Endodermal cell (in vitro differentiated cells): ENCODE measurements around the gene AJUBA. TPM values are rescaled to one million over a fixed set of nuclear protein-coding genes. Genes with fewer than 3 reads are reported as not detected.
"Not testable (repeated sequence)": the region's sequence is repeated elsewhere in the genome, so short reads cannot be mapped to it uniquely, and the experiment has no call there.

Source experiments
- DNase-seq: peaks from one replicate; pipeline ENCODE4 v3.0.0-alpha.2; 2017
- H3K27ac ChIP-seq: 2 replicates; pipeline ENCODE4 v1.5.1; 2013; ENCODE audit warnings: mild to moderate bottlenecking, low read depth, low read length, moderate library complexity
- H3K27me3 ChIP-seq: 2 replicates; pipeline ENCODE4 v1.6.1; 2013; ENCODE audit warnings: mild to moderate bottlenecking, low read length, moderate library complexity; ENCODE audit not compliant: insufficient read depth, control insufficient read depth, poor library complexity, severe bottlenecking
- H3K36me3 ChIP-seq: 2 replicates; pipeline ENCODE4 v1.7.0; 2013; ENCODE audit warnings: mild to moderate bottlenecking, low read length, moderate library complexity; ENCODE audit not compliant: control insufficient read depth, insufficient read depth
- H3K4me1 ChIP-seq: one replicate; pipeline ENCODE4 v1.7.0; 2013; ENCODE audit warnings: low read length; ENCODE audit not compliant: control insufficient read depth, insufficient read depth
- H3K4me3 ChIP-seq: 2 replicates; pipeline ENCODE4 v1.5.1; 2013; ENCODE audit warnings: mild to moderate bottlenecking, low read length, moderate library complexity
- H3K9ac ChIP-seq: 2 replicates; pipeline ENCODE4 v1.6.1; 2013; ENCODE audit warnings: mild to moderate bottlenecking, low read length, moderate library complexity; ENCODE audit not compliant: poor library complexity, severe bottlenecking; ENCODE audit errors: extremely low read depth
- H3K9me3 ChIP-seq: 2 replicates; pipeline ENCODE4 v1.6.1; 2013; ENCODE audit warnings: mild to moderate bottlenecking, low read length, moderate library complexity; ENCODE audit not compliant: control insufficient read depth
- H3K27ac Mint-ChIP-seq: 2 replicates; pipeline ENCODE4 v1.8.0; 2020; ENCODE audit warnings: mixed read lengths
- H3K27me3 Mint-ChIP-seq: 2 replicates; pipeline ENCODE4 v1.8.0; 2021; ENCODE audit warnings: mild to moderate bottlenecking, mixed read lengths; ENCODE audit not compliant: insufficient read depth
- H3K36me3 Mint-ChIP-seq: 2 replicates; pipeline ENCODE4 v1.8.0; 2020; ENCODE audit warnings: low read depth, mixed read lengths
- H3K4me1 Mint-ChIP-seq: 2 replicates; pipeline ENCODE4 v1.8.0; 2020; ENCODE audit warnings: mixed read lengths
- H3K4me3 Mint-ChIP-seq: 2 replicates; pipeline ENCODE4 v1.8.0; 2020; ENCODE audit warnings: mild to moderate bottlenecking, moderate library complexity, mixed read lengths
- H3K9me3 Mint-ChIP-seq: 2 replicates; pipeline ENCODE4 v1.8.0; 2020; ENCODE audit warnings: mild to moderate bottlenecking, mixed read lengths
- CTCF ChIP-seq: fragments of 200-600 bp; sonication (generic); conservative IDR thresholded peaks from 2 replicates; pipeline ENCODE4 v1.5.0; 2021; ENCODE audit warnings: antibody characterized with exemption, mild to moderate bottlenecking
- WGBS, 2 experiments: methylation state at CpG; one replicate each; pipeline versions ENCODE4 v1.1.5 to v1.1.7; 2013; ENCODE audit warnings: missing lambda C conversion rate in 2 of 2, mixed read lengths in 1 of 2; ENCODE audit not compliant: insufficient coverage in 1 of 2, insufficient read length in 1 of 2; 5-methylcytosine and 5-hydroxymethylcytosine counted together
- total RNA-seq, 2 donors: library from RNA; stranded (reverse); fragmentation: NEBNext Ultra II Directional in 1 of 2; extraction: Animal tissue kit (Norgen Biotek cat#: 25700) in 1 of 2; gene quantifications; 2 replicates in 1 of 2; 3 replicates in 1 of 2; pipeline ENCODE4 v1.2.1, GENCODE V29; 2021

Gene AJUBA
- total RNA-seq, 2 donors from 2014 or later = 34.2 to 51.4 TPM

- H3K36me3 ChIP-seq = no peaks in the 10 kb centered on the region
- Mint-ChIP-seq H3K4me3 (no peak overlapping the region), H3K36me3 (no peaks in the 10 kb centered on the region), H3K4me1 (peaks cover 7% of the 10 kb centered on the region), H3K9me3 (no peaks in the 10 kb centered on the region), H3K27me3 (peaks cover 2% of the 10 kb centered on the region), H3K27ac (no peak overlapping the region)
- TF ChIP-seq CTCF = no peak
- no peak overlapping the region for H3K9ac ChIP-seq
- DNase-seq = no peak
- no peak overlapping the region for H3K4me3 ChIP-seq
- no peaks in the 10 kb centered on the region for H3K27me3 ChIP-seq
- no peaks in the 10 kb centered on the region for H3K4me1 ChIP-seq
- WGBS, 2 experiments = 94 to 98% methylated on average over 3 to 6 of the region's 6 CpGs
- H3K9me3 ChIP-seq = no peaks in the 10 kb centered on the region
- no peak overlapping the region for H3K27ac ChIP-seq
Observed at GRCh38 chr14:22962061-22962676, 20.2 kb downstream of the AJUBA start.

GRCh38 chr14:22955702-22956569, 26.4 kb downstream of the AJUBA start:
- Histone ChIP-seq H3K27ac (peak overlapping the region; percentile 93), H3K36me3 (peaks cover 7% of the 10 kb centered on the region), H3K4me3 (peak overlapping the region; percentile 98), H3K9ac (peak overlapping the region; percentile 76), H3K9me3 (no peaks in the 10 kb centered on the region), H3K4me1 (no peaks in the 10 kb centered on the region), H3K27me3 (no peaks in the 10 kb centered on the region)
- H3K4me1 Mint-ChIP-seq = peaks cover 18% of the 10 kb centered on the region
- no peak for TF ChIP-seq CTCF
- H3K27ac Mint-ChIP-seq = peak overlapping the region; percentile 98
- peaks cover 2% of the 10 kb centered on the region for H3K27me3 Mint-ChIP-seq
- peaks cover 22% of the 10 kb centered on the region for H3K36me3 Mint-ChIP-seq
- no peaks in the 10 kb centered on the region for H3K9me3 Mint-ChIP-seq
- H3K4me3 Mint-ChIP-seq = peak overlapping the region; percentile 82
- WGBS, 2 experiments = 34 to 40% methylated on average over 15 to 19 of the region's 19 CpGs
- no peak for DNase-seq

- H3K36me3 Mint-ChIP-seq = peaks cover 38% of the 10 kb centered on the region
- Histone ChIP-seq H3K9me3 (no peaks in the 10 kb centered on the region), H3K27ac (no peak overlapping the region), H3K27me3 (no peaks in the 10 kb centered on the region), H3K4me1 (peaks cover 5% of the 10 kb centered on the region), H3K36me3 (peaks cover 16% of the 10 kb centered on the region), H3K4me3 (no peak overlapping the region), H3K9ac (no peak overlapping the region)
- 82 to 83% methylated on average over 1 of the region's 1 CpG for WGBS, 2 experiments
- H3K9me3 Mint-ChIP-seq = no peaks in the 10 kb centered on the region
- no peaks in the 10 kb centered on the region for H3K27me3 Mint-ChIP-seq
- no peak overlapping the region for H3K4me3 Mint-ChIP-seq
- peaks cover 21% of the 10 kb centered on the region for H3K4me1 Mint-ChIP-seq
- no peak for DNase-seq
- H3K27ac Mint-ChIP-seq = no peak overlapping the region
- TF ChIP-seq CTCF = no peak
Observed at GRCh38 chr14:22952418-22952817, 29.9 kb downstream of the AJUBA start.

- not testable (repeated sequence) for H3K27me3 ChIP-seq, H3K27me3 Mint-ChIP-seq, H3K27ac Mint-ChIP-seq, H3K4me3 ChIP-seq, H3K9me3 ChIP-seq, DNase-seq, H3K9ac ChIP-seq, H3K4me1 ChIP-seq, H3K9me3 Mint-ChIP-seq, H3K27ac ChIP-seq, H3K4me3 Mint-ChIP-seq
- peaks cover 42% of the 10 kb centered on the region for H3K36me3 Mint-ChIP-seq
- peaks cover 21% of the 10 kb centered on the region for H3K4me1 Mint-ChIP-seq
- 89 to 95% methylated on average over 8 of the region's 8 CpGs for WGBS, 2 experiments
- peaks cover 16% of the 10 kb centered on the region for H3K36me3 ChIP-seq
Observed at GRCh38 chr14:22951795-22952194, 30.6 kb downstream of the AJUBA start.
